NCI-H226 (cell line): ENCODE measurements around the gene SIGMAR1.
"Not testable (repeated sequence)": the region's sequence is repeated elsewhere in the genome, so short reads cannot be mapped to it uniquely, and the experiment has no call there.

Experiments used
- DNase-seq: peaks from one replicate; pipeline ENCODE4 v3.0.0-alpha.2; 2015

SIGMAR1 gene

DNA sequence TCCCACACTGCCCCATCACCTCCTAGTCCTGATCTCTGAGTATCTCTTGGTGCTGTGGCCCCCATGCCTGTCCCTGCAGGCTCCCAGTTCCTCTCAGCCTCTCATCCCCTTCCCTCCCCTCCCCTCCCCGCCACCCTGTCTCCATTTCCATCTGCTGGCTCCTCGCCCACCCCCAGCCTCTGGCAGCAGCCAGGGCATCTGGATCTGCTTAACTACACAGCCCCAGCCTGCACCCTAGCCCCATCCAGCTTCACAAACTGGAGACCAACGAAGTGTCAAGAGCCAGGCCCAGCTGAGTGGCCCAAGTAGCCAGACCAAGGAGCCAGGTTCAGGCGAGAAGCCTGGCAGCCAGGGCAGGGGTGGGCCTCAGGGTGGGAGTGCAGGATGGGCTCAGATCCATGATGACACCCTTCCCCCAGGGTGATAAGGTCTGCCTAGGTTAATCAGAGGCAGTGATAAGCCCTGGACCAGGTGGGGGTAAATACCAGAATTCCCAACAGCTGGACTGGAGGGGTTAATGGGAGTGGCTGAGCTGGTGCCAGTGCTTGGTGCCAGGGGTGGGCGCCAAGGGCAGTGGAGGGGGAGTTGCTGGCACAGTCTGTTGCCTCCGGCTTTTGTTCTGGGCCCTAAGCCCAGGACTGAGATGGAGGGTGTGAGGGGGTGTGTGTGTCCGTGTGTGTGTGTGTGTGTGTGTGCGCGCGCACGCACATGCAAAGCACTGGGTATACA, 16.9 kb upstream of the SIGMAR1 start:
- DNase-seq = no peak

DNA sequence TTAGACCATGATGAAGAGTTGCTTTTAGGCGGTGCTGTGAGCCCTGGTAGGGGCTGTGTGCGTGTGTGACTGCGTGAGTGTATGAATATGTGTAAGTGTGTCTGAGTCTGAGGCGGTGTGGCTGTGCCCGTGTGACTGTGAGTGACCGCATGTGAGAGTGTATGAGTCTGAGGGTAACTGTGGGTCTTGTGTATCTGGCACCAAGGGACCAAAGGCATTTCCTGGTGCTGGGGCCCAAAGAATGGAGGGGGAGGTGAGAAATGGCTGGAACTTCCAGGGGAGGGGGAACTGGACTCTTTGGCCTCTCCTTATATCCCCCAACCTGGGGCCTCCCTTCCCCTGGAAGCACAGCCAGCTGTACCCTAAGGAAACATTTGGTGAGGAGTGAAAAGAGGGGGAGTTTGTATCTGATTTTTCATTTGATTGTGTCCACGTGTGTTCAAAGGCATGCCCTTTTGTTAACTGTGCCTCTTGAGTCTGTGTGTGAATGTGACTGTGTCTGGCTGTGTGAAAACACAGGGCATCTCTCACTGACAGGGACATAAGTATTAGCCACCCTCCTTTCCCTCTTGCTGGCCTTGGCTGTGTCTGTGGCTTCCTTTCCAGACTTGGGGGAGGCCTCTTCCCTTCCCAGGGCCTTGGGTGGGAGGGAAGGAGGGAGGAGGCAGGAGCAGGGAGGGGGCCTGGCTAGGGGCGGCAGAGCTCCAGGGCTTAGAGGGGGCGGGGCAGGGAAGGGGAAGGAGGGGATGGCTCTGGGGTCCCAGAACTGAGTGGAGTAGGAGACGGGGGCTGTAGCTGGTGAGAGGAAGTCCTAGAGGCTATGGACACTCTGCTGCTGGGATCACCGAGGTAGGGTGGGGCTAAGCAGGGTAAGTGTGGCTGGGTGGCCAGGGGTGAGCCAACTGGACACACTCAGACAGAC, 15.8 kb upstream of the SIGMAR1 start:
- DNase-seq = no peak

DNA sequence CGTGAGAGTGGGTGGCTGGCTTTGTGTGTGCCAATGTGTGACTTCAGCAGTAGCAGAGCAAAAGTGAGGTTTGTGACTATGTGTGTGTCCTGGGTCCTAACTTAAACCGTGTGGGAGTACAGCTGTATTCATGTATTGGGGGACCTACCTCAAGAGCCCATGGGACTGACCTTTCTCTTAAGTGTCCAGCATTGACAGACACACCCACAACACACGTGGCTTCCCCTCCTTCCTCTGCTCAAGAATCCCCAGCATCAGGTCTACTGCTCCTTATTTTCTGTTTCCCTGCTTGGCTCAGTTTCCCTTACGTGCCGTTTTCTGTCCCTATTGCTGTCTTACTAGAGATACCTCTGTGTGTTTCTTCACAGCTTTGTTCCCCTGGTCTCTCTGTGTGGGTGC, 15.0 kb upstream of the SIGMAR1 start:
- no peak for DNase-seq

DNA sequence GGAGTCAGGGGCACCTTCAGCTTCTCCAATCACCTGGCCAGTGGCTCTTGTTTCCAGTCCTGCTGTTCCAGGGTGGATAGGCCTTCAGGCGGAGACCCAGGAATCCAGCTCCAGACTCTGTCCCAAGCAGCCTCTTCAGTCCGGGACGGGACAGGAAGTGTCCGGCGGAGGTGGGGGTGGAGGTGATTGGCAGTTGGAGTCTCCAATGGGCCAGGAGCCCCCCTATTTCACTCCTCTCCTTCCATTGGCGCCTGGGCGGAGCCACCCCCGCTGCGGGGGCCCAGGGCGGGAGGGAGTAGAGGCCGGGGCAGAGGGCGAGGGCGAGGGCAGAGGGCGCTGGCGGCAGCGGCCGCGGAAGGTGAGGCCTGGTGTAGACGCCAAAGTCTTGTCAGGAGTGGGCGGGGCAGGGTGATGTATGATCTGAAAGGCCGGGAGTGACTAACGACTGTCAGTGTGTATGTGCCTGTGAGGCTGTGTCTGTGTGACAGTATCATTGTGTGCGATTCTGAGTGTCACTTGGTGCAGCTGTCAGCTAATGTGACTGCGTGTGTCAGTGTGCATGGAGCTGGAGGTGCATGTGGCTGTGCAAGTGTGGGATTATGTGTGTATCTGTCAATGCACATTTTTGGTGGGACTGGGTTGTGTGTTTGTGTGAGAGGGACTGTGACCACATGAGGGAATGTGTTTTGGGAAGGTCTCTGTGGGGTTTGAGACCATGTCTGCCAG, 14.5 kb upstream of the SIGMAR1 start, which contains the start of gene IL11RA:
IL11RA (plus strand) TSS at position 310 of the 726 bp plus-strand sequence. CDS start 3,033 bp downstream, outside the sequence.
- peak; percentile 44 for DNase-seq

DNA sequence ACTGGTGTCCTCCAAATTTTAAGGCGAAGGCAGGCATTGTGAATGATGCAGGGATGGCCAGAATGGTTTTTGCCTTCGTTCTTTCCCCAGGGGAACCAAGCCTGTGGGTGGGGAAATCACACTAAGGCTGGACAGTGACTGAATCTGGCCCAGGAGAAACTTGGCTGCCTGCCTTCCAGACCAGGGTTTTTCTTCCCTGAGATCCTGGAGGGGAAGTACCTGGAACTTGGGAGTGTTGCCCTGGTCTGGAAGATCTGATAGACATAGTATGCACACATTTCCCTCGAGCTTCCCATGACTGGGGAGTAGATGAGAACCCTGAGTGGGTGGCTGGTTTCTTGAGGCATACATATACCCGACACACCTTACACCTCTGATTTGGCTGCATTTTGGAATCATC, 13.7 kb upstream of the SIGMAR1 start:
- peak; percentile 56 for DNase-seq

DNA sequence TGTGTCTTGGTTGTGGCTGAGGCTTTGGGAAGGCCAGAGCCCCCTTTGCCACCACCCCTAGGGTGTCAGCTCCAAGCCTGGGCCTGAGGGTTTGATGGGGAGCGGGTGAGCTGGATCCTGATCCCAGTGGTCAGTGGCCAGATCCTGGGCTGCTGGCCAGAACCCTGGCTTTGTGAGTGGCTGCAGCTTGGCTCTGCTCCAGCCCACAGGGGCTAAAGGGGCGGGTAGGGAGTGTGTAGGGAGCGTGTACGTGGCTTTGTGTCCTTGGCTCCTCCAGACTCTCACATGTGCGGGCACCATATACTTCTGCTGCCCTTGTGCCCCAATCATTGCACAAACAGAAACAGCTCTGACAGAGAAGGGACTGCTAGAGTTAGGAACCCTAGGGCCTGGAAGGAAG, 13.2 kb upstream of the SIGMAR1 start:
- DNase-seq = no peak

DNA sequence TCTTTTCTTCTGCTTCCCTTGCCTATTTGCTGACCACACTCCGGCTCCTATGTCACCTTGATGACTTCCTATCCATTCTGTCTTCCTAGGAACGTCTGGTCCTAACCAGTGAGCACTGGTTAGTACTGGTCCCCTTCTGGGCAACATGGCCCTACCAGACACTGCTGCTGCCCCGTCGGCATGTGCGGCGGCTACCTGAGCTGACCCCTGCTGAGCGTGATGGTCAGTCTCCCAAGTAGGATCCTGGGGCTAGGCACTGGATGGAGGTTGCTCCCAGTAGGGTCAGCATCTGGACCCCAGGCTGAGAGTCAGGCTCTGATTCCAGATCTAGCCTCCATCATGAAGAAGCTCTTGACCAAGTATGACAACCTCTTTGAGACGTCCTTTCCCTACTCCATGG, 11.1 kb upstream of the SIGMAR1 start:
- no peak for DNase-seq

DNA sequence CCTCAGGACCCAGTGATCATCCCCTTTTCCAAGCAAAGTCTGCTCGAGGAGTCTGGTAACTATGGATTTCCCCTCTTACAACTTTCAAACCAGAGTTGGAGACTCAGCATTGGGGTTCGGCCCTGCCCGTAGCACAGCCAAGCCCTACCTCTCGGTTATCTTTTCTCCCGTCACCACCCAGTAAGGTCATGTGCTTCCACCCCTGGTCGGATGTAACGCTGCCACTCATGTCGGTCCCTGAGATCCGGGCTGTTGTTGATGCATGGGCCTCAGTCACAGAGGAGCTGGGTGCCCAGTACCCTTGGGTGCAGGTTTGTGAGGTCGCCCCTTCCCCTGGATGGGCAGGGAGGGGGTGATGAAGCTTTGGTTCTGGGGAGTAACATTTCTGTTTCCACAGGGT, 10.1 kb upstream of the SIGMAR1 start:
- DNase-seq = no peak

DNA sequence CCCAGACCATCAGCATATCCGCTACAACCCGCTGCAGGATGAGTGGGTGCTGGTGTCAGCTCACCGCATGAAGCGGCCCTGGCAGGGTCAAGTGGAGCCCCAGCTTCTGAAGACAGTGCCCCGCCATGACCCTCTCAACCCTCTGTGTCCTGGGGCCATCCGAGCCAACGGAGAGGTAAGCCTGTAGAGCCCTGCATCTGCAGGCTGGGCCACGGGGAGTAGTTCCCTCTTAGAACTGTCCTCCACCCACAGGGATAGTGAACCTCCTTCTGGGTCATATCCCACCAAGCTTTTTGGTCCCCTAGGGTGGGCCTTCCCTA, 9.5 kb upstream of the SIGMAR1 start:
- no peak for DNase-seq

DNA sequence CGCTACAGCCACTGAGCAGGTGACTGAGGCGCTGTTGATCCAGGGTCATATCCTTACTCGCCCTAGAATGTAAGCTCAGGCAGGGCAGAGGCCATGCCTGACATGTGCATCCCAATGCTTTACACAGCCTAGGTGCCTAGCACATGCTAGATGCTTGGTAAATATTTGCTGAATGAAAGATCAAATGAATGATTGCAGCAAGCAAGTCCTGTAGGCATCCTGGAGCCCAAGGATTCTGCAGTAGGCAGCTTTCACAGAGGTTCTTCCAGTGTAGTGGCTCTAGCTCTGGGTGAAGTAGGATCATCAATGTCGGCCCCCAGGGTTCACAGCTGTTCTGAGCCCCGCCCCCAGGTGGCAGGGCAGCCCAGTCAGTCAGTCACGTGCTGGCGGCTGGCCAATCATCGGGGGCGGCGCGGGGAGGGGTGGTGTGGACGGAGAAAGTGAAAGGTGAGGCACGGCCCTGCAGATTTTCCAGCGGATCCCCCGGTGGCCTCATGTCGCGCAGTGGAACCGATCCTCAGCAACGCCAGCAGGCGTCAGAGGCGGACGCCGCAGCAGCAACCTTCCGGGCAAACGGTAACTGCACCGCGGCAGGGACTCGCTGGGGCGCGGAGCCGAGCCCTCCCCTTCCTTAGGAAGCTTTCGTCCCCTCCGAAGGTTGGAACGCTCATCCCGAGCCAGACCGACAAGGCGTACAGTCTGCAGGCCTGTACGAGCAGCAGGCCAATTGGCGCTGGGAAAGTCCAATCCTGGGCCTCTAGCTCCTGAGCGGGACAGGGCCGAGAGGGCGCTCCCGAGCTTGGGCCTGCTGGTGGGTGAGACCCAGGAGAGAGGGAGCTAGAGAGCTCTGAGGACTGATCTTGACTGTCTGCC, 8.9 kb upstream of the SIGMAR1 start, which contains the start of gene GALT:
GALT (plus strand) TSS at position 465 of the 873 bp plus-strand sequence; CDS start at position 495, 30 bp downstream.
- peak; percentile 30 for DNase-seq

DNA sequence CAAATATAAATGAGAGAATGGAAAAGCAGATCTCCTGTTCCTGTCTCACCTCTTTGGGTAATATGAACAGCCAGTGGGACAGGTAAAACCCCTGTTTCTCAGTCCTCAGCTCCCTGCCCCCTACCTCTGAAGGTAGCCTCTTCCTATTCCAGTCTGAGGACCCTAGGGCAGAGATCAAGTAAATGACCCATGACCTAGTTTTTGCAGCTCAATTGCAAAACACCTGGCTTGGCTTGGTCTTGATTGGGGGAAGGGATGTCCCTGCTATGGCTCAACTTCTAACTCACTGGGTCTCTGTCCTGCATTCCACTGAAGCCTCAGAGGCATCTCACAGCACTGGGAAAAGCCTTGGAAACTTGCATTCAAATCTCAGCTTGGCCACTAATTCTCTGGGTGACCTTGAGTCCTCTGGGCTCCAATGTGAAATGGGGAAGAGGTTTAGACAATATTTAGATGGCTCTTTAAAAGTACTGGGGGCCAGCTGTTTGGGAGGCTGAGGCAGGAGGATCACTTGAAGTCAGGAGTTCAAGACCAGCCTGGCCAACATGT, 7.3 kb upstream of the SIGMAR1 start:
- no peak for DNase-seq

DNA sequence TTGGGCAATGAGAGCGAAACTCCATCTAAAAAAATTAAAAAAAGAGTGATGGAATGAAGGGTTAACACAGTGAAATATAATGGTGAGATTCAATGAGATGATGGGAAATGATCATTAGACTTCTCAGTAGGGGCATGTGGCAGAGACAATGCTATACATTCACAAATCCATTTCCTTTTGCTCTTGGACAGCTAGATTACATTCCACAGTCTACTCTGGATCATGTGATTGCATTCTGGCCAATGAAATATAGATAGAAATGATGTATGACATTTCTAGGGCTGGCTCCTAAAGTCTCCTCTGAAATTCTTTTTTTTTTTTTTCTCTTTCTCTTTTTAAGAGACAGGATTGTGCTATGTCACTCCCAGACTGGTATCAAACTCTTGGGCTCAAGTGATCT, 5.1 kb upstream of the SIGMAR1 start:
- no peak for DNase-seq

DNA sequence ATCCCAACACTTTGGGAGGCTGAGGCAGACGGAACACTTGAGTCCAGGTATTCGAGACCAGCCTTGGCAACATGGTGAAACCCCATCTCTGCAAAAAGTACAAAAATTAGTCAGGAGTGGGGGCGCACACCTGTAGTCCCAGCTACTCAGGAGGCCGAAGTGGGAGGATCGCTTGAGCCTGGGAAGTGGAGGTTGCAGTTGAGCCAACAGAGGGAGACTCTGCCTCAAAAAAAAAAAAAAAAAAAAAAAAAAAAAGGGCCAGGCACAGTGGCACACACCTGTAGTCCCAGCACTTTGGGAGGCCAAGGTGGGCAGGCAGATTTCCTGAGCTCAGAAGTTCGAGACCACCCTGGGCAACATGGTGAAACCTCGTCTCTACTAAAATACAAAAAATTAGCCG, 1.7 kb upstream of the SIGMAR1 start:
- DNase-seq = not testable (repeated sequence)

DNA sequence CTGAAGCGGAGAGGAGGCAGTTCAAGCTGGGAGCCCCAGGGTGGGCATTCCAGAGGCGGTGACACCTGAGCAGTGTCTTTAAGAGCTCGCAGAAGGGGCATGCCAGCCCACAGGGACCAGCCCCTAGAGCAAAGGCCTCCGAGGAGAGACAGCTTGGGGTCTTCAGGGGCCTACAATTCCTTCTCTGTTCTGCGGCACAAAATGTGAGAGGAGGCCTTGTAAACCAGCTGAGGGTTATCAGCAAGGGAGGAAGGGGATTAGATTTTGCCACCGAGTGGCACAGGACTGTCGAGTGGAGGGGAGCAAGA, 505 bp upstream of the SIGMAR1 start:
- no peak for DNase-seq

DNA sequence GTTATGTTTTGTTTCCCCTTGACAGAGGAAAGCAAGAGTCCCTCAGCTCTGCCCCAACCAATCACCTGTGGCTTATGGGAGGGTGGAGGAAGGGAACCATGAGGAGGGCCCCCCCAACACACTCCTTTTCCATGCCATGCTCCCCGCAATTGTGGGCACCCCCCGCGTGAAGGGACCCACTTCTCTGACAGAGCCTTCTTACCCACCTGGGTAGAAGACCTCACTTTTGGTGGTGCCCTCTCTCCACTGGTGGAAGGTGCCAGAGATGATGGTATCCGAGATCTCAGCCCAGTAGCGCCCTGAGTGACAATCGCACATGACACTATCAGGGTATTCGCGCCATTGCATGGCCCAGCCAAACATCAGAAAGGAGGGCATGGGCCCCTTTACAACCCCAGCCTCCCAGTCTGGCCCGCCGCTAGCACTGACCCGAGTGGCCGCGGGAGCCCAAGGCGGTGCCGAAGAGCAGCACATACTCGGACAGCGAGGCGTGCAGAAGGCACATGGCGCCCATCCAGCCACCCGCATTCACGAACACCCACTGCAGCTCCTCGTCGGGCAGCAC, 714 bp downstream of the SIGMAR1 start:
- DNase-seq = no peak

DNA sequence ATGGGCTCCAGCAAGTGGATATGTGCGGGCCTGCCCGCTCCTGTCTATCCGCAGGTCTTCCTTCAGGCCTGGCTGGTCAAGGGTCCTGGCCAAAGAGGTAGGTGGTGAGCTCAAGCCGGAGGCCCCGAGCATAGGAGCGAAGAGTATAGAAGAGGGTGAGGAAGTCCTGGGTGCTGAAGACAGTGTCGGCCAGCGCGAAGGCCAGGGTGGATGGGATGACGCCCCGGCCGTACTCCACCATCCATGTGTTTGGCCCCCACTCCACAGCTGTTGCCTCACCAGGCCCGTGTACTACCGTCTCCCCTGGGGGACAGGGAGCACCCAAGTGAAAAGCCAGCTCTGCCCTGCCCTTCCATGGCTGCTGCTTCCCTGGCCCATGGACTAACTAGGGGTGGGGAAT, 2.0 kb downstream of the SIGMAR1 start:
- DNase-seq = no peak

DNA sequence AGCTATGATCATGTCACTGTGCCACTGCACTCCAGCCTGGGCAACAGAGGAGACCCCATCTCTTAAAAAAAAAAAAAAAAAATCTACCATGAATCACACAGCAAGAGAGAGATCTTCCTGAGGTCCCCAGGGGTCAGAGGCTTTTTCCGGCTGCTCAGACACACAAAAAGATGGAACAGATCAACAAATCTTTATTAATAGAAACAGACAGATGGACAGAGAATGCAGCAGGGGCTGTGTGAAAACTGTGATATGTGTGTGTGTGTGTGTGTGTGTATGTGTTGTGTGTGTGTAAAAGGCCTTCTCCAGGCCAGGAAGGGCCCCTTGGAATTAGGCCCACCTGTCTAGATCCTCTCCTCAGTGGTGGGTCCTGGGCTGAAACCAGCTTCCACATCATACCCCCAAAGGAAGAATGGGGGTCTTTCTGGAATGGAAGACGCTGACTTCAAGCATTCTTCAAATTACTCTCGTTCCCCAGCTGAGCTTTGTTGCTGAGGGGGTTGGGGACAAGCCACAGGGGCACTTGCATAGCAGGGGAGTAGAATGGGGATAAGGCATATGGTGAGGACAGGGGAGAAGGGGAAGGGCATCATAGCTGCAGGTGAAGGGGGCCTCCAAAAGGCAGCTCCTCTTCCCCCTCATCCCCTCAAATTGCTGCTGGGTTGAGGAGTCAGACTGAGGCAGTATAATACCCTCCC, 2.9 kb downstream of the SIGMAR1 start:
- DNase-seq = no peak

DNA sequence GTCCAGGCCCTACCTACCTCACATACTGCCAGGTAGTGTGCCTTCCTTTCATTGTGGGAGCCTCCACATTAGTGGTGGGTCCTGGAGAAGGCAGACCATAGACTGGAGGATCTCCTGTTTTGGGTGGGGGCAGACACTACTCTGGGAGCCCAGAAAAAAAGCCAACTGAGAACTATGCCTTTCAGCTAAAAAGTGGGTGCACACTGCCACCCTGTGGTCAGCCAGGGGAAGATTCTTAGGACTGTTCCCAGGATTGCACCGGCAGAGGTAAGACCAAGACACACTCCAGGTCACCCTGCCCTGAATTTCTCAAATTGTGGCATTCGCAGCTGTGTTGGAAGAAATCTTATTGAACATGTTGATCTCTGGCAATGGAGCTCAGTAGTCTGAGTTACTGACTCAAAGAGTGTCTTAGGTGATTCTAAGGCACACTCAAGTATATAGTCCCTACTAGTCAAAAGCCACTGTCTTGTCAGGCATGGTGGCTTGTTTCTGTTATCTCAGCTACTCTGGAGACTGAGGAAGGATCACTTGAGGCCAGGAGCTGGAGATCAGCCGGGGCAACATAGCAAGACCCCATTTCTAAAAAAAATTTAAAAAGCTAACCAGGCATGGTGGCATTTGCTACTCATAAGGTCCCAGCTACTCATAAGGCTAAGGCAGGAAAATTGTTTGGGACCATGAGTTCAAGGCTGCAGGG, 3.6 kb downstream of the SIGMAR1 start:
- no peak for DNase-seq

DNA sequence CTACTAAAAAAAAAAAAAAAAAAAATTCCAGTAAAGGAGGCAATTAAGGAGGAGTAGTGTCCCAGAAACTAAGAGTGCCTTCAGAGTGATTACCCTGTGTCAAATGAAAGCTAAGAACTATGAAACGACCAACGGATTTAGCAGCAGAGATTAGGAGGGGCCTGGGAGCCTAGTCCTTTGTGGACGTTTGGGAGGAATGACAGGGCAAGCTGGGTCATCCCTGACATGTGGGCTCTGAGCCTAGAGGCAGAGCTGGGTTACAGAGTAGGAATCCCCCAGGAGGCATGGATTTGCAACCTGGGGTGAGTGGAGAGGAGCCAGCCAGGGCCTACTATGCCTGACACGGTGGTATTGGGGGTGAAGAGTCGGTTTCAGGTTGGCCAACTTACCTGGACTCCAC, 4.4 kb downstream of the SIGMAR1 start:
- DNase-seq = no peak

DNA sequence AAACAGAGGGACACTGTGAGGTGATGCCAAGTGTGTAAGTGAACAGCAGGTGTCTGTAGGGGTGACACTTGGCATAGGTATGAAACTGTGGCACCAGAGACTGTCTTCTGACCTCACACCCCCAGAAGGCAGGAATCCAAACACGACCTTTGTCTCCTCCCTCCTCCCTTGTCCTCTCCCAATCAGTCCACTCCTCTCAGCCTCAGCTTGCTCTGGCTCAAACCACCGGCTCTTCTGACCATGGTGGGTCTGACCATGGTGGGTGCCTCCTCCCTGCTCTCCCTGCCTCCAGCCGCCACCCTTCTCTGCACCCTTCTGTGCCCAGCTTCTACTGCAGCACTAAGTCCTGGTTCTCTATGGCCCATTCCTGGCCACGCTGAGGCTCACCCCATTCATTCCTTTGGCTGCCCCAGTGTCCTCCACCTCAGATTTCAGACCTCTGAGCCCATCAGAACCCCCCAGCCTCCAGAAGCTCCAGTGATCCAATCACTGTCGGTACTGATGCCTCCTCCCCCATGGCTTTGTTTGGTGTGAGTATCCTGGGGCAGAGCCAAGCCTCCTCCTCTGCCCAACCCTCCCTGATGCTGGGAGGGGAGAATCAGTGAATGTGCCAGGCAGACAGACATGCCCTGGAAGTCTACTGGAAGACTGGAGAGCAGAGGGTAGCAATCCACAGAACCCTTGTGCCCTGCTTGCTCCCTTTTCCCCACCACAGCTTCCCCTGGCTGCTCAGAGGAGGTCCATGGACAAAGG, 7.0 kb downstream of the SIGMAR1 start:
- no peak for DNase-seq
